ENCODE measurements around the gene PDSS2.
A peak's percentile ranks its signal among the peaks of the same experiment; 100 is the strongest.

The PDSS2 gene

GRCh38 chr6:107122748-107123147 lies 336.6 kb downstream of the PDSS2 start:
- no peak overlapping the region for H3K23ac ChIP-seq (ENCODE audit: low read length)
- H3K79me2 ChIP-seq (ENCODE audit: control insufficient read depth, insufficient read depth, low read length, poor library complexity): no peaks in the 10 kb centered on the region
- H4K8ac ChIP-seq (ENCODE audit: low read depth, low read length): no peak overlapping the region
- H2BK12ac ChIP-seq (ENCODE audit: low read length): no peak overlapping the region
- no peak overlapping the region for H4K12ac ChIP-seq (ENCODE audit: low read depth, low read length)
- no peak overlapping the region for H3K4me3 ChIP-seq (ENCODE audit: low read depth, low read length)
- H3K79me1 ChIP-seq (ENCODE audit: low read length): no peaks in the 10 kb centered on the region
- no peak overlapping the region for H3K14ac ChIP-seq (ENCODE audit: low read length)
- no peaks in the 10 kb centered on the region for H3K9me3 ChIP-seq (ENCODE audit: insufficient read depth, low read depth, low read length)
- H3K27ac ChIP-seq (ENCODE audit: low read depth, low read length): no peak overlapping the region
- H4K91ac ChIP-seq (ENCODE audit: low read depth, low read length): no peak overlapping the region
- no peak overlapping the region for H3K18ac ChIP-seq (ENCODE audit: low read length)
- no peak overlapping the region for H3K4ac ChIP-seq (ENCODE audit: low read depth, low read length)
- peak; percentile 76 to 89 for DNase-seq
- no peaks in the 10 kb centered on the region for H3K27me3 ChIP-seq (ENCODE audit: insufficient read depth, low read length)
- no peak overlapping the region for H3K9ac ChIP-seq (ENCODE audit: low read length)
- WGBS (ENCODE audit: extremely low coverage, insufficient coverage, insufficient read length): no CpG with 5 or more reads among the region's 4 CpGs
- H3K4me1 ChIP-seq (ENCODE audit: control insufficient read depth in 1 of 2, insufficient read depth in 2 of 2, low read length in 2 of 2): no peaks in the 10 kb centered on the region
- H2AK5ac ChIP-seq (ENCODE audit: low read length): no peak overlapping the region
- no peak overlapping the region for H2BK120ac ChIP-seq (ENCODE audit: insufficient read depth, low read length, poor library complexity)
- H2BK5ac ChIP-seq (ENCODE audit: low read depth, low read length, poor library complexity): no peak overlapping the region
- H3K4me2 ChIP-seq (ENCODE audit: low read length): no peak overlapping the region
- H3K36me3 ChIP-seq (ENCODE audit: control insufficient read depth in 1 of 2, insufficient read depth in 2 of 2, low read length in 2 of 2): no peaks in the 10 kb centered on the region
- no peak overlapping the region for H2AFZ ChIP-seq (ENCODE audit: insufficient read depth, low read length, poor library complexity)

- H3K18ac ChIP-seq (ENCODE audit: low read length): no peak overlapping the region
Measured at GRCh38 chr6:107121964-107122495, 337.3 kb downstream of the PDSS2 start.

GRCh38 chr6:107121266-107121665 lies 338.1 kb downstream of the PDSS2 start:
- no peak overlapping the region for H3K23ac ChIP-seq (ENCODE audit: low read length)
- WGBS (ENCODE audit: extremely low coverage, insufficient coverage, insufficient read length): no CpG with 5 or more reads among the region's 6 CpGs
- no peak overlapping the region for H2BK12ac ChIP-seq (ENCODE audit: low read length)

More at GRCh38 chr6:107121964-107122495, 337.3 kb downstream of the PDSS2 start:
- Histone ChIP-seq H3K4me1 (ENCODE audit: control insufficient read depth in 1 of 2, insufficient read depth in 2 of 2, low read length in 2 of 2) (no peaks in the 10 kb centered on the region), H3K9ac (ENCODE audit: low read length) (no peak overlapping the region), H4K91ac (ENCODE audit: low read depth, low read length) (no peak overlapping the region), H4K8ac (ENCODE audit: low read depth, low read length) (no peak overlapping the region), H3K4me2 (ENCODE audit: low read length) (no peak overlapping the region), H2AK5ac (ENCODE audit: low read length) (no peak overlapping the region), H3K14ac (ENCODE audit: low read length) (no peak overlapping the region), H3K23ac (ENCODE audit: low read length) (no peak overlapping the region), H2BK12ac (ENCODE audit: low read length) (no peak overlapping the region), H3K4me3 (ENCODE audit: low read depth, low read length) (no peak overlapping the region), H2AFZ (ENCODE audit: insufficient read depth, low read length, poor library complexity) (no peak overlapping the region), H3K27ac (ENCODE audit: low read depth, low read length) (no peak overlapping the region), H4K12ac (ENCODE audit: low read depth, low read length) (no peak overlapping the region), H3K79me2 (ENCODE audit: control insufficient read depth, insufficient read depth, low read length, poor library complexity) (no peaks in the 10 kb centered on the region), H3K36me3 (ENCODE audit: control insufficient read depth in 1 of 2, insufficient read depth in 2 of 2, low read length in 2 of 2) (no peaks in the 10 kb centered on the region), H3K9me3 (ENCODE audit: insufficient read depth, low read depth, low read length) (no peaks in the 10 kb centered on the region), H2BK120ac (ENCODE audit: insufficient read depth, low read length, poor library complexity) (no peak overlapping the region), H3K4ac (ENCODE audit: low read depth, low read length) (no peak overlapping the region), H3K27me3 (ENCODE audit: insufficient read depth, low read length) (no peaks in the 10 kb centered on the region), H3K79me1 (ENCODE audit: low read length) (no peaks in the 10 kb centered on the region), H2BK5ac (ENCODE audit: low read depth, low read length, poor library complexity) (no peak overlapping the region)
- no CpG with 5 or more reads among the region's 8 CpGs for WGBS (ENCODE audit: extremely low coverage, insufficient coverage, insufficient read length)
- DNase-seq: peak; percentile 91 to 93

GRCh38 chr6:107120404-107120803 lies 339.0 kb downstream of the PDSS2 start:
- Histone ChIP-seq H3K14ac (ENCODE audit: low read length) (no peak overlapping the region), H2AK5ac (ENCODE audit: low read length) (no peak overlapping the region), H3K27me3 (ENCODE audit: insufficient read depth, low read length) (no peaks in the 10 kb centered on the region), H3K79me1 (ENCODE audit: low read length) (peaks cover 3% of the 10 kb centered on the region), H2BK12ac (ENCODE audit: low read length) (no peak overlapping the region), H3K9ac (ENCODE audit: low read length) (no peak overlapping the region), H3K18ac (ENCODE audit: low read length) (no peak overlapping the region), H3K79me2 (ENCODE audit: control insufficient read depth, insufficient read depth, low read length, poor library complexity) (peaks cover 2% of the 10 kb centered on the region), H3K4me3 (ENCODE audit: low read depth, low read length) (no peak overlapping the region), H3K36me3 (ENCODE audit: control insufficient read depth in 1 of 2, insufficient read depth in 2 of 2, low read length in 2 of 2) (no peaks in the 10 kb centered on the region), H4K12ac (ENCODE audit: low read depth, low read length) (no peak overlapping the region), H4K91ac (ENCODE audit: low read depth, low read length) (no peak overlapping the region), H2AFZ (ENCODE audit: insufficient read depth, low read length, poor library complexity) (no peak overlapping the region), H3K4me2 (ENCODE audit: low read length) (no peak overlapping the region), H3K4me1 (ENCODE audit: control insufficient read depth in 1 of 2, insufficient read depth in 2 of 2, low read length in 2 of 2) (no peaks in the 10 kb centered on the region), H3K27ac (ENCODE audit: low read depth, low read length) (no peak overlapping the region), H2BK120ac (ENCODE audit: insufficient read depth, low read length, poor library complexity) (no peak overlapping the region), H3K4ac (ENCODE audit: low read depth, low read length) (no peak overlapping the region), H3K9me3 (ENCODE audit: insufficient read depth, low read depth, low read length) (no peaks in the 10 kb centered on the region), H4K8ac (ENCODE audit: low read depth, low read length) (no peak overlapping the region), H3K23ac (ENCODE audit: low read length) (no peak overlapping the region), H2BK5ac (ENCODE audit: low read depth, low read length, poor library complexity) (no peak overlapping the region)
- WGBS (ENCODE audit: extremely low coverage, insufficient coverage, insufficient read length): no CpG with 5 or more reads among the region's 4 CpGs
- no peak for DNase-seq

More at GRCh38 chr6:107121266-107121665, 338.1 kb downstream of the PDSS2 start:
- Histone ChIP-seq H3K36me3 (ENCODE audit: control insufficient read depth in 1 of 2, insufficient read depth in 2 of 2, low read length in 2 of 2) (no peaks in the 10 kb centered on the region), H2AFZ (ENCODE audit: insufficient read depth, low read length, poor library complexity) (no peak overlapping the region), H3K4me1 (ENCODE audit: control insufficient read depth in 1 of 2, insufficient read depth in 2 of 2, low read length in 2 of 2) (no peaks in the 10 kb centered on the region), H3K9ac (ENCODE audit: low read length) (no peak overlapping the region), H3K27ac (ENCODE audit: low read depth, low read length) (no peak overlapping the region), H3K4me3 (ENCODE audit: low read depth, low read length) (no peak overlapping the region), H3K79me1 (ENCODE audit: low read length) (no peaks in the 10 kb centered on the region), H3K4ac (ENCODE audit: low read depth, low read length) (no peak overlapping the region), H3K79me2 (ENCODE audit: control insufficient read depth, insufficient read depth, low read length, poor library complexity) (no peaks in the 10 kb centered on the region), H3K4me2 (ENCODE audit: low read length) (no peak overlapping the region), H2BK120ac (ENCODE audit: insufficient read depth, low read length, poor library complexity) (no peak overlapping the region), H2AK5ac (ENCODE audit: low read length) (no peak overlapping the region), H3K18ac (ENCODE audit: low read length) (no peak overlapping the region), H4K91ac (ENCODE audit: low read depth, low read length) (no peak overlapping the region), H2BK5ac (ENCODE audit: low read depth, low read length, poor library complexity) (no peak overlapping the region), H4K8ac (ENCODE audit: low read depth, low read length) (no peak overlapping the region), H3K9me3 (ENCODE audit: insufficient read depth, low read depth, low read length) (no peaks in the 10 kb centered on the region), H4K12ac (ENCODE audit: low read depth, low read length) (no peak overlapping the region), H3K14ac (ENCODE audit: low read length) (no peak overlapping the region), H3K27me3 (ENCODE audit: insufficient read depth, low read length) (no peaks in the 10 kb centered on the region)
- no peak for DNase-seq
